Activated CD8-positive, alpha-beta memory T cell treated with anti-CD3 and anti-CD28 coated beads for 36 hours (primary cell): ENCODE data around the gene BIVM. TPM values are rescaled to one million over a fixed set of nuclear protein-coding genes. Genes with fewer than 3 reads are reported as not detected.

Source experiments
- CTCF ChIA-PET: fragments of 350-600 bp; sonication (Branson Sonifier 250); formaldehyde crosslinking; loops from one replicate; lab custom pipeline; 2021; ENCODE audit warnings: antibody characterized with exemption; lab: Charles Lee
- POLR2A ChIA-PET: fragments of 350-600 bp; sonication (Branson Sonifier 250); formaldehyde crosslinking; loops from one replicate; lab custom pipeline; 2021; ENCODE audit warnings: antibody characterized with exemption; lab: Charles Lee
- total RNA-seq, 2 experiments: library from RNA; stranded (reverse); gene quantifications; one replicate each; pipeline ENCODE4 v1.2.3, GENCODE V29; 2021

BIVM gene
- total RNA-seq, 2 experiments from 2014 or later: 21.8 to 22.9 TPM

DNA sequence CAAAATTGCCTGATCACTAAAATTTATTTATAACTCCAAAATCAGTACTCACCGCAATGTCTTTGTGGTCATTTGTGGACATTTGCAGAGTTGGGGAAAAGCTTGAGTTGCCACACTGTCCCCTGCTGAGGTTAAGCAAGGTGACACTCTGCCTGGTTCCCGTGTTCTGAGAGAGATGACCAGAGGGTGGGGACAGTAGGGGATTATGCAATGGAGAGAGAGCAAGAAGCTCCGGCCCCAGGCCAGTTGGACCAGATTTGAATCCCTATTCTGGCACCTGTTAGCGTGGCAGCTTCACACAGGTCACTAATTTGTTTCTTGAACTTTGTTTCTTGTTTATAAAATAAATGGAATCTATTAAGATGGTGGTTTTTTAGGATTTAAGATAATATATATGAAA is 64.7 kb downstream of the BIVM start:
- POLR2A ChIA-PET: no interaction called here
- CTCF ChIA-PET: no interaction called here

DNA sequence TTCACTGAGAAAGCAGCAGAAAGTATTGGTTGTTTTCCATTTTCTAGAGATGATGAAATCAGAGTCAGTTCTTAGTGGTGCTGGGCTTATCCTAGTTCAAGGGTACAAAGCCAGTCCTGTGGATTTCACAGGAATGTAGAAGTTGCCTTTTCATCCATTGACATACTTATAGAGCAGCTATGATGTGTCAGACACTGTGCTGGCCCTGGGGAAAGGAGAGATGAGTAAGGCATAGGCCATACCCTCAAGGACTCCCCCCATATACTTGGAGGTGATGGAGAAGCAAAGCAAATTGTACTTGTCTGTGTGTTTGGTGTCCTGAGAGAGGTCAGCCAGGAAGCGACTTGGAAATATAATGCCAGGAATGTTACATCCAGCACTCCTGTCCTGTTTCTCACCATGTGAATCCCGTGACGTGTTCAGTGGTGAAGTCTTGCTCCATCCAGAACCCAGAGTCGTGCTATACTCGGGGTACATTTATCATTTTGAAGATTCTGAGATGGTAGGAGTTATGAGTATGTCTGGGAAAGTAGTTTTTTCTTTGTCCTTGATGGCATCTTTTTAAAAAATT is 69.5 kb downstream of the BIVM start:
- ChIA-PET CTCF (no interaction called here), POLR2A (interaction anchor here (0.5 kb wide), 1 partner anchor 271 kb away, joined by 3 read pairs; no protein-coding TSS in a partner anchor)

DNA sequence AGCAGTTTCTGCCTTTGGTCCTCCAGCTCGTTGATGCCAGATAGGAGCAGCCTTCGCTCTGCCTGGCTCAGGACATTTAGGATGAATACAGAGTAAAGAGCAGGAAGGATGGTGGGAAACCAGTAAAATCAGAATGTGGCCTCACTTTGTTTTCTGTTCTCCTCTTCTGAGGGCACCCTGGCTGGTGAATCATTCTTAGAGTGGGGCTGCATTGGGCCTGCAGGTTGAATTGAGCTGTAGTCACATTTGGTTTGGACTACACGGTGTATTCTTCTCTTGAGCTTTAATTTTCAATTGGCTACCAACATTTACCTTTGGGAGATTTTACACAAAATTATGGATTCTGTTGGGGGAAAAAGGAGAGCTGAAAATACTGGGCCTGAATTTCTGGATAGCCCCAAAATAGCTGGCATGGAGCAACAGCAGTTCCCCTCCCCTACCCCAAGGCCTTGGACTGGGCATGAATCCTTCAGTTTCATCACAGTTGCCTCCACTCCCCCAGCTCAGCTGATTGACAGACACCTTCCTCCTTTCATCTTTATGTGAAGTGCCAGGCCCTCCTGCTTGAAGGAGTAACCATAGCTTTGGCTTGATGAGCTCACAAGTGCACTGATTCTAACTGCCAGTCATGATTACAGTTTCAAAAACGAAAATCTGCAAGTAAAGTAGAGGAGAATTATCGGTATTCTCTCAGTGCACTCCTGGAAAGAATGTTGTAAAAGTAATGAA is 71.2 kb downstream of the BIVM start:
- ChIA-PET POLR2A (no interaction called here), CTCF (interaction anchor here (0.5 to 1.3 kb wide), 7 partner anchors 13 to 290 kb away, joined by 3 to 5 read pairs (median 4); no protein-coding TSS in a partner anchor)

DNA sequence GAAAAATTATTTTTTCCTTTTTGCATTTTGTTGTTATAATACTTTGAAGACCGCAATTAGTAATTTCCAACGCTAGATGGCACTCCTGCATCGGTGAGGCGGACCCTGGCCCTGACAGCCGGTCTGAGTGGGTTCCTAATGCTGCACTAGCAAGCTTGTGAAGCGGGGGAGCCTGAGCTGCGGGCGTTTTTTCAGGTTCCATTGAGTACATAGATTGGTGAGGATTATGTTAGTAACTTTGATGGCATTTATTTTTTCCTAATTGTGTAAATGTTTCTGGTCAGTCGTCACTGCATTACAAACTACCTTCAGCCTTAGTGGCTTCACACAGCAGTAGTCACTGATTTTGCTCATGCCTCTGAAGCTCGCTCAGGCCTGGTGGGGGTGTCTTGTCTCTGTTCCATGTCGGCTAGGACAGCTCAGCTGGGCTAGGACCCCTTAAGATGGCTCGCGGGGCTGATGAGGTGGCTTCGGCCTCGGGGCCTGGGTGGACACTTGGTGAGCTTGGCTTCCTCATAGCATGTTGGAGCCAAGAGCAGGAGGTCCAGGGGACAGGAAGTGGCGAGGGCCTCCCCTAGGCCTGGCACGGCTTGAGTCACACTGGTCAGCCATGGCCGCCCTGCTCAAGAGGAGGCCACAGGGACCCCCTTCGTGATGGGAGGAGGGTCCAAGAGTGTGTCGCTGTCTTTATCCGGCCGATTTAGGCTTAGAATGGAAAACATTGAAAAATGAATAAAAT is 71.9 kb downstream of the BIVM start:
- ChIA-PET CTCF (interaction anchor here (0.6 to 1.3 kb wide), 7 partner anchors 12 to 290 kb away, joined by 3 to 4 read pairs (median 3); no protein-coding TSS in a partner anchor), POLR2A (no interaction called here)

DNA sequence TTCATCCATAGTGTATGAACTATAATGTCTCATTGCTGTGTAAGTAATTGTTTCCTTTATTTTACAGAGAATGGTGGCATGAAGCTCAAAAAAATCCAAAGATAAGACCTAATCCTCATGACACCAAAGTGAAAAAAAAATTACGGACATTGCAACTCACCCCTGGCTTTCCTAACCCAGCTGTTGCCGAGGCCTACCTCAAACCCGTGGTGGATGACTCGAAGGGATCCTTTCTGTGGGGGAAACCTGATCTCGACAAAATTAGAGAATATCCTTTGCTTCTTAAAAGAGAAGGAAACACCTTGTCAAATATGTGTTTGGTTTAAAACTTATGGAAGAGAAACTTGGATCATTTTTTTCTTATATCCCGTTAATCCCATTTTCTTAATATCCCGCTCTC is 73.2 kb downstream of the BIVM start:
- POLR2A ChIA-PET: no interaction called here
- CTCF ChIA-PET: no interaction called here

DNA sequence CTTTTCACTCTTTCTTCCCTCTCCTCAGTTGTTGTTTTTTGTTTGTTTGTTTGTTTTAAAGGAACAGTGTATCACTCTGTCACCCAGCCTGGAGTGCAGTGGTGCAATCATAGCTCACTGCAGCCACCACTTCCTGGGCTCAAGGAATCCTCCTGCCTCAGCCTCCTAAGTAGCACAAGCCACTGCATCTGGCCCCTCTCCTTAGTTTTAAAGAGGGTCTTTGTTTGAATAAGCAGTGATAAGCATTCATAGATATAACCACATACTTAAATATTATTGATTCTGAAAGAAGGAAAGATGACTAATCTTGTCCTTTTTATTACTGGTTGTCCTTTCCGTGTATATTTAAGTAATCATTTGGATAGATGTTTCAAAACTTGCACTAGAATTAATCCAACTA is 73.6 kb downstream of the BIVM start:
- POLR2A ChIA-PET: no interaction called here
- CTCF ChIA-PET: no interaction called here

DNA sequence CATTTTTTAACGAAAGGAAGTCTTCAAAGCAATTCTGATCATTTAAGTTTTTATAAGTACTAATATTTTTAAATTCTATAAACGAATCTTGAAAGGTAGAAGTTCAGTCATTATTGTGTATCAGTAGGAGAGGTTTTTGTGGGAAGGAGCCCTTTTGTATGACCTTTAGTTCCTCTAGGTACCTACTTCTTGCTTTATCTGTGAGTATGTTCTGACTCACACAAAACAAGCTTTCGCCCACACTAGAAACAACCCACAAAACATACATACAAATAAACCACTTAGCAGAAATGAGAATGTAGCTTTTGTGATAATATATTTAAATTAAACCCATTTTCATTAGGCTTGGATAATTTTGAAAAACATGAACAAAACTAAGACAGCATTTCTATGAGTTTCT is 74.7 kb downstream of the BIVM start:
- ChIA-PET CTCF (no interaction called here), POLR2A (no interaction called here)

DNA sequence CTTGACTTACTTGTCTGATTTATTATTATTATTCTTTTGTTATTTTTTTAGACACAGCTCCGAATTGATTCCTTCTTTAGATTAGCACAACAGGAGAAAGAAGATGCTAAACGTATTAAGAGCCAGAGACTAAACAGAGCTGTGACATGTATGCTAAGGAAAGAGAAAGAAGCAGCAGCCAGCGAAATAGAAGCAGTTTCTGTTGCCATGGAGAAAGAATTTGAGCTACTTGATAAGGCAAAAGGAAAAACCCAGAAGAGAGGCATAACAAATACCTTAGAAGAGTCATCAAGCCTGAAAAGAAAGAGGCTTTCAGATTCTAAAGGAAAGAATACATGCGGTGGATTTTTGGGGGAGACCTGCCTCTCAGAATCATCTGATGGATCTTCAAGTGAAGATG is 76.3 kb downstream of the BIVM start:
- ChIA-PET POLR2A (no interaction called here), CTCF (no interaction called here)

DNA sequence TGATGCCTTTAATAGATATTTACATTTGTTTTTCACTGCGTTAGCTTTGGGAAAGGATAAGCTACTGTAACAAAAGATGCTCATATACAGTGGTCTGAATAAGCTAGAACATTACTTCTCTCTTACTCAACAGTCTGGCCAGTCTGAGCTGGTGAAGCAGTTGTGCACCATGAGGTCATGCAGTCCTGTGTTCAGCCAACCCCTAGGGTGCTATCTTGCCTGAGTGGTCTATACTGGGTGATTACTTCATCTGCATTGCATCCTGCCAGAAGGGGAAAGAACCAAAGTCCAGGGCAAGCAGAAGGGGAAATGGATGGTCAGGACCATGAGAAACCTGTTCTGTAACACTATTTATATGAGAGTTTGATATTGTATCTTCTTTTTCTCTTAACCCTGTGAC is 78.4 kb downstream of the BIVM start:
- ChIA-PET POLR2A (no interaction called here), CTCF (interaction anchor here (0.7 kb wide), 1 partner anchor 192 kb away, joined by 3 read pairs; no protein-coding TSS in a partner anchor)

DNA sequence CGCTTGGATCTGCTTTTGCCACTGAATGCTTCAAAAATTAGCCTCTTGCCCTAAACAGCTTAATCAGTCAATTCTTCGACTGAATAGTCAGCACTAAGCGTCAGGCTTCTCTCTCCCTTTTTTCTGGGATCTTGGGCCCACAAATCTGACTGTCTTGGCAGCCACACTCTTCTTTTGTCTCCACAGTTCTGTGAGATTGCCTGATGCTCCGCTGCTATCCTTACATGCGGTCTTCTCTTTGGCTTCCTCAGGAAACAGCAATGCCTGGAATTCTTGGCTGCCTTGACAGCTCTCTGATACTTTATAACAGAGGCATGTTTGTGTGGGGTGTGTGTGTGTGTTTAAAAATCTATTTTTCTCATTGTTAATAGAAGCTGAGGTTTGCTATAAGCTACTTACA is 79.6 kb downstream of the BIVM start:
- POLR2A ChIA-PET: no interaction called here
- CTCF ChIA-PET: no interaction called here

DNA sequence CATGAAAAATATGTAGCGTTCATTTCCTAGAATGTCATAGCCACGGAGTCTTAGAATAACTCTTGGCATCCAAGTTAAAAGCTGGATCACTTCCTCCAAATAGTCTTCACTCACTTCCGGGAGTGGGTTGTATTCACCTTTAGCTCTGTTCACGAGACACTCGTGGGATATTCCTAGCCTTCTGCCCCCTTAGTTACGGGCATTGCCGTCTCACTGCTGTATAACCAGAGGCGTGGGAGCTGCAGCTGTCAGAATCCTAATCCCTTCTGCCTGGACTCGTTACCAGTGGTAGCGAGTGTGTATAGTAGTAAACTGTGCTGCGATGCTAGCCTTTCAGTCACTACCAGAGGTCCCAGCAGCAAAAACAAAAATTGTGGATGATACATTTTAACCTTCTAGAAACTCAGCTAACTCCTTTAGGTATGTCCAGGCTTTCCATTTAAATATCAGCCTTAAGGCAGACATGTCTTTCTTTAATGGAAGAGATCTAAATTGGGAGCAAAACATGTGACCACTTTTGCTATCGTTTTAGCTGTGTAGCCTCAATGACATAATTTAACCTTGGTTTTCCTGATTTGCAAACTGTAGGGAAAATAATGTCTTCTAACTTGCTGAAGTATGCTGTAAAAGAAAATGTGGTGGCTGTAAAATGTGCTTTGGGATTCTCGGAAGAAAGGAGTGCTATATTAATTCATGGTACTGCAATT is 81.0 kb downstream of the BIVM start:
- CTCF ChIA-PET: no interaction called here
- POLR2A ChIA-PET: no interaction called here

DNA sequence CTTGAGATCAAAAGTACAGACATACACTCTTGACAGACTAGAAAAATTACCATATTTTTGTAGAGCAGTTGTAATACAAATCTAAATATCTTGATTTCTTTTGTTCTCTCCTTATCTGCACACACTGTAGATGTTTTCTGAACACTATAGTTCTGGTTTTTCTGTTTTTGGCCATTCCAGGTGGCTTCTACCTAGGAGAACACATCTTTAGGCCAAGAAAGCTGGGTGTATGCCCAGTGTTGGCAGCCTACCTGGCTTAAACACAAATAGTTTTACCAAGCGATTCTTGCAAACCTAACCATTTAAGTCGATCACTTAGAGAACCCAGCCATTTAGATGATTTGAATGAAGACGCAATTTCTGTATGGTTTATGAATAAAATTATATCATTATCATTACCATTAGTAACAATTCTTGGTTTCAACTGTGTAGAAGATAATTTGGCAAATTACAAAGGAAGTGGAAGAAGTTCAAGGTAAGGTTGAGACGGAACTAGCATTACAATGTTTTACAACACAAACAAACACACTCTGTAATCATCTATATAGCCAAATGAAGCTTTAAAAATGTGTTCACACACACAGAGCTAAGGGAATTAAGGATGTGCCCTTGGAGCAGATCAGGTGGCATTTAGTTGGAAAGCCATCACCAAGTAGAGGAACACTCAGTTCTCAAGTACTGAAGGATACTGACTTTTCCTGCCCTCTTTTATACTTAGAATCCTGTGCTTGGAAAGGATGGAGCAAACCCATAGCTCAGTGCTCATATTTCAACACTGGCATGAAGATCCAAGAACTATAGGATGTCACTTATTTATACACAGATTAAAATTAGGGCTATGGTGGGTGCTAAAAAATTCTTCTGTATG is 83.1 kb downstream of the BIVM start:
- ChIA-PET CTCF (interaction anchor here (1.1 kb wide), 1 partner anchor 12 kb away, joined by 3 read pairs; no protein-coding TSS in a partner anchor), POLR2A (no interaction called here)

Other genes starting within 250 kb of the BIVM start
- gene TPP2, start 202.1 kb upstream of the BIVM start, total RNA-seq: 10 to 100 TPM; 73.5 to 75.3 TPM
- gene METTL21C, start 104.1 kb upstream of the BIVM start, total RNA-seq: not detected
- gene TEX30, start 25.3 kb upstream of the BIVM start, total RNA-seq: 10 to 100 TPM; 67.1 to 69.1 TPM
- gene POGLUT2, start 143 bp upstream of the BIVM start, total RNA-seq: 10 to 100 TPM; 13.8 to 14.0 TPM
- gene ERCC5, start 46.9 kb downstream of the BIVM start, total RNA-seq: 10 to 100 TPM; 45.4 to 52.3 TPM